ENCODE results near the gene OSBPL3. TPM values are rescaled to one million over a fixed set of nuclear protein-coding genes. Genes with fewer than 3 reads are reported as not detected.

OSBPL3 gene
- total RNA-seq, 1 donor from 2014 or later, result 35.2 TPM

DNA sequence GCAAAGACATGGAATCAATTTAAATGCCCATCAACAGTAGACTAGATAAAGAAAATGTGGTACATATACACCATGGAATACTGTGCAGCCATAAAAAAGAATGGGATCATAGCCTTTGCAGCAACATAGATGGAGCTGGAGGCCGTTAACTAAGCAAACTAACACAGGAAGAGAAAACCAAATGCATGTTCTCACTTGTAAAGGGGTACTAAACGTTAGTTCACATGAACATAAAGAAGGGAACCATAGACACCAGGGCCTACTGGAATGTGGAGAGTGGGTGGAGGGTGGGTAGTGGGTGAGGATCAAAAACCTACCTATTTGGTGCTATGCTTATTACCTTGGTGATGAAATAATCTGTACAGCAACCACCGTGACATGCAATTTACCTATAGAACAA, 144.3 kb downstream of the OSBPL3 start:
- DNase-seq (ENCODE audit: low read depth), result no peak
- H3K36me3 ChIP-seq (ENCODE audit: control insufficient read depth, insufficient read depth, low read length), result peaks cover 1% of the 10 kb centered on the region
- TF ChIP-seq CTCF (IDR thresholded peaks at IDR 0.05; ENCODE audit: insufficient read depth, low read length, poor library complexity, severe bottlenecking), result no peak
- no peak overlapping the region for H3K4me3 ChIP-seq (ENCODE audit: low read depth, low read length)
- H3K27me3 ChIP-seq (ENCODE audit: control insufficient read depth, insufficient read depth, low read length), result no peaks in the 10 kb centered on the region

GRCh38 chr7:24834128-24834798, 145.7 kb downstream of the OSBPL3 start:
- no peak for DNase-seq (ENCODE audit: low read depth)
- H3K27me3 ChIP-seq (ENCODE audit: control insufficient read depth, insufficient read depth, low read length), result no peaks in the 10 kb centered on the region
- peaks cover 1% of the 10 kb centered on the region for H3K36me3 ChIP-seq (ENCODE audit: control insufficient read depth, insufficient read depth, low read length)
- H3K4me3 ChIP-seq (ENCODE audit: low read depth, low read length), result no peak overlapping the region
- no peak for TF ChIP-seq CTCF (IDR thresholded peaks at IDR 0.05; ENCODE audit: insufficient read depth, low read length, poor library complexity, severe bottlenecking)

- no peaks in the 10 kb centered on the region for H3K27me3 ChIP-seq (ENCODE audit: control insufficient read depth, insufficient read depth, low read length)
- H3K36me3 ChIP-seq (ENCODE audit: control insufficient read depth, insufficient read depth, low read length), result peaks cover 1% of the 10 kb centered on the region
- no peak overlapping the region for H3K4me3 ChIP-seq (ENCODE audit: low read depth, low read length)
- DNase-seq (ENCODE audit: low read depth), result no peak
- TF ChIP-seq CTCF (IDR thresholded peaks at IDR 0.05; ENCODE audit: insufficient read depth, low read length, poor library complexity, severe bottlenecking), result no peak
Measured at GRCh38 chr7:24833549-24833948, 146.4 kb downstream of the OSBPL3 start.

DNA sequence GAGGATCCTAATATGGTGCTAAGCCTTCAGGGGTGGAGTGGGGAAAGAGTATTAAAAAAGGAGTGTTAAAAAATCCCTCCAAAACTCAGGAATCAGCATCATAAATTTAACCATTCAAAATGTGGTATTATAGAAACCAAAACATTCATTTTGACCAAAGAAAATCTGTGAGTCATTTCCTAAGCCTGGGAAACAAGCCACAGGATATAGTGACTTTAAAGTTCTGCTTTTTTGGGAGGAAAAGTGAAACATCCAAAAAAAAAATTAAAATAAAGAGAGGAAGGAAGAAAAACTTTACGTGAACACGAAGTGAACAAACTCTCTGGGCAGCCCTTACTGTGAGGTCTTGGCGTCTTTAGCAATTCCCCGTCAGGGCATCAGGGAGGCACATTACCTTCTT, 148.7 kb downstream of the OSBPL3 start:
- no peak for TF ChIP-seq CTCF (IDR thresholded peaks at IDR 0.05; ENCODE audit: insufficient read depth, low read length, poor library complexity, severe bottlenecking)
- no peaks in the 10 kb centered on the region for H3K27me3 ChIP-seq (ENCODE audit: control insufficient read depth, insufficient read depth, low read length)
- no peak for DNase-seq (ENCODE audit: low read depth)
- H3K4me3 ChIP-seq (ENCODE audit: low read depth, low read length), result no peak overlapping the region
- H3K36me3 ChIP-seq (ENCODE audit: control insufficient read depth, insufficient read depth, low read length), result peaks cover 1% of the 10 kb centered on the region

DNA sequence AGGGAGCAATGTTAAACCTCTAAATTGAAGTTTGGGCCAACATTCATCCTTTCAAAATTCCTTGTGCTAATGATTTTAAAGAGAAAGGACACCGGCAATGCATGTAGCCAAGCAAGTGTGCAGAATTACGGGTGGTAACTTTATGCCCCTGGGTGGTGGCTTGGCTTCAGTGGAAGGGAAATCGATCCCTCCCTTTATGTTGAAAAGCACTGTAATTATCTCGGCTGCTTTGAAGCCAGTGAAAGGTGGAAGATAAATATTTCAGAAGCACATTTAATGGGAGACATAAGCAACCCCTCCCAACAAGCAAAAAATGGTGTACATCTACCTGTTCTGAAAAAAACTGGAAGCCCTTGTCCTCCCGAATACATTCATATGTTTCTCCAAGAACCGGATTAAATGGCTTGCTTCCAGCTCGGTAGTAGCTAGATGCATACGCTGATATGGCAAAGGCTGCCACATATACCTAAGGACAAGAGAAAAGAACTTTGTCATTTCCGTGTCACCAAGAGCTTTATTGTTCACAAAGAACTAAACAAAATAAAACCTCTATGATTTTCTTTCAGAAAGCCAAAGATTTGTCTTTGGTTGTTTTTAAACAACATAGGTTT, 149.4 kb downstream of the OSBPL3 start:
- TF ChIP-seq CTCF (IDR thresholded peaks at IDR 0.05; ENCODE audit: insufficient read depth, low read length, poor library complexity, severe bottlenecking), result no peak
- peaks cover 1% of the 10 kb centered on the region for H3K36me3 ChIP-seq (ENCODE audit: control insufficient read depth, insufficient read depth, low read length)
- no peak for DNase-seq (ENCODE audit: low read depth)
- H3K27me3 ChIP-seq (ENCODE audit: control insufficient read depth, insufficient read depth, low read length), result no peaks in the 10 kb centered on the region
- no peak overlapping the region for H3K4me3 ChIP-seq (ENCODE audit: low read depth, low read length)

- Histone ChIP-seq H3K27me3 (ENCODE audit: control insufficient read depth, insufficient read depth, low read length) (no peaks in the 10 kb centered on the region), H3K36me3 (ENCODE audit: control insufficient read depth, insufficient read depth, low read length) (peaks cover 1% of the 10 kb centered on the region), H3K4me3 (ENCODE audit: low read depth, low read length) (no peak overlapping the region)
- no peak for DNase-seq (ENCODE audit: low read depth)
- no peak for TF ChIP-seq CTCF (IDR thresholded peaks at IDR 0.05; ENCODE audit: insufficient read depth, low read length, poor library complexity, severe bottlenecking)
Measured at GRCh38 chr7:24829787-24830186, 150.2 kb downstream of the OSBPL3 start.
